SK-N-SH (cell line): Measurements from ENCODE around the gene PRR33. TPM values are rescaled to one million over a fixed set of nuclear protein-coding genes. Genes with fewer than 3 reads are reported as not detected.

Experiments
- CTCF ChIA-PET: fragments of 300-600, 350-600 bp; formaldehyde crosslinking; extraction: SDS; loops from one replicate; lab custom pipeline; 2021; lab: Yijun Ruan, JAX
- POLR2A ChIA-PET: fragments of 350-600 bp; sonication (Branson Sonifier 250); formaldehyde crosslinking; extraction: SDS; loops from one replicate; lab custom pipeline; 2020; ENCODE audit warnings: antibody characterized with exemption, inconsistent platforms; lab: Yijun Ruan, JAX
- DNase-seq: peaks from one replicate; pipeline ENCODE4 v3.0.0; 2012
- H2AFZ ChIP-seq: fragments of 200-600 bp; sonication (generic); 2 replicates; pipeline ENCODE4 v1.8.1; 2016; ENCODE audit warnings: antibody characterized with exemption, mild to moderate bottlenecking, low read depth
- H3F3A ChIP-seq: fragments of 200-600 bp; sonication (generic); replicated peaks from 2 replicates; pipeline ENCODE3; 2016; ENCODE audit warnings: antibody characterized with exemption, mild to moderate bottlenecking; ENCODE audit not compliant: insufficient read depth
- H3K27ac ChIP-seq, 2 experiments: fragments of 200-500 bp in 1 of 2; fragments of 200-600 bp in 1 of 2; sonication (Bioruptor generic) in 1 of 2; sonication (generic), shearing (Covaris generic) in 1 of 2; 2 replicates each; pipeline versions ENCODE4 v1.5.1 to v1.6.1; 2014 to 2016; ENCODE audit warnings: low read depth in 2 of 2, inconsistent platforms in 1 of 2, low read length in 1 of 2, mild to moderate bottlenecking in 1 of 2, mixed read lengths in 1 of 2
- H3K27me3 ChIP-seq: fragments of 200-600 bp; sonication (generic), shearing (Covaris generic); 2 replicates; pipeline ENCODE4 v1.6.1; 2016; ENCODE audit warnings: mixed run types; ENCODE audit not compliant: insufficient read depth
- H3K36me3 ChIP-seq, 2 experiments: fragments of 200-500 bp in 1 of 2; fragments of 200-600 bp in 1 of 2; sonication (Bioruptor generic) in 1 of 2; sonication (generic) in 1 of 2; replicated peaks in 1 of 2; 2 replicates each; pipeline versions ENCODE3 to v1.5.1; 2014 to 2016; ENCODE audit warnings: low read length in 1 of 2, mild to moderate bottlenecking in 1 of 2; ENCODE audit not compliant: insufficient read depth in 2 of 2, control insufficient read depth in 1 of 2
- H3K4me1 ChIP-seq, 2 experiments: fragments of 200-500 bp in 1 of 2; fragments of 200-600 bp in 1 of 2; sonication (Bioruptor generic) in 1 of 2; sonication (generic), shearing (Covaris generic) in 1 of 2; 2 replicates each; pipeline versions ENCODE4 v1.5.1 to v1.6.1; 2014 to 2016; ENCODE audit warnings: low read depth in 1 of 2, low read length in 1 of 2, mixed run types in 1 of 2; ENCODE audit not compliant: insufficient read depth in 2 of 2, control insufficient read depth in 1 of 2
- H3K4me2 ChIP-seq: fragments of 200-600 bp; sonication (generic), shearing (Covaris generic); 2 replicates; pipeline ENCODE4 v1.6.1; 2017; ENCODE audit warnings: mixed run types
- H3K4me3 ChIP-seq, 2 experiments: fragments of 200-500 bp in 1 of 2; fragments of 200-600 bp in 1 of 2; sonication (Bioruptor generic) in 1 of 2; sonication (generic), shearing (Covaris generic) in 1 of 2; 2 replicates each; pipeline versions ENCODE4 v1.5.1 to v1.8.1; 2014 to 2016; ENCODE audit warnings: low read depth in 2 of 2, inconsistent platforms in 1 of 2, low read length in 1 of 2, mild to moderate bottlenecking in 1 of 2, mixed read lengths in 1 of 2, moderate library complexity in 1 of 2
- H3K79me2 ChIP-seq: fragments of 200-600 bp; sonication (generic); 2 replicates; pipeline ENCODE4 v1.8.1; 2017; ENCODE audit warnings: mild to moderate bottlenecking; ENCODE audit not compliant: insufficient read depth
- H3K9ac ChIP-seq: fragments of 200-600 bp; sonication (generic); 2 replicates; pipeline ENCODE4 v1.6.1; 2017; ENCODE audit warnings: mixed run types
- H3K9me2 ChIP-seq: fragments of 200-600 bp; sonication (generic); 2 replicates; pipeline ENCODE4 v1.6.1; 2017; ENCODE audit warnings: mixed run types
- H3K9me3 ChIP-seq: fragments of 200-600 bp; sonication (generic); 2 replicates; pipeline ENCODE4 v1.6.1; 2017; ENCODE audit warnings: mixed run types, mild to moderate bottlenecking, moderate library complexity
- H4K20me1 ChIP-seq: fragments of 200-600 bp; sonication (generic); 2 replicates; pipeline ENCODE4 v1.6.1; 2017; ENCODE audit warnings: mild to moderate bottlenecking, mixed run types; ENCODE audit not compliant: insufficient read depth
- CHD2 ChIP-seq: fragments of 150-350 bp; IDR thresholded peaks from 2 replicates; pipeline ENCODE4 v1.6.1; 2018; ENCODE audit warnings: low read length; ENCODE audit not compliant: partially characterized antibody
- EP300 ChIP-seq, 2 experiments: IDR thresholded peaks; 2 replicates each; pipeline versions ENCODE4 v1.4.0 to v1.6.1; 2012; ENCODE audit warnings: borderline replicate concordance in 1 of 2, low read depth in 1 of 2, low read length in 1 of 2
- FOSL2 ChIP-seq: IDR thresholded peaks from 2 replicates; pipeline ENCODE4 v1.4.0; 2012; ENCODE audit warnings: low read depth, mild to moderate bottlenecking, moderate library complexity, borderline replicate concordance
- FOXJ3 ChIP-seq: sonication (generic); formaldehyde crosslinking; IDR thresholded peaks from 2 replicates; pipeline ENCODE4 v1.5.1; 2020; ENCODE audit warnings: mild to moderate bottlenecking, missing genetic modification reagents
- FOXM1 ChIP-seq: IDR thresholded peaks from 2 replicates; pipeline ENCODE4 v1.4.0; 2012; ENCODE audit warnings: low read depth, mild to moderate bottlenecking
- GABPA ChIP-seq: IDR thresholded peaks from 2 replicates; pipeline ENCODE4 v1.4.0; 2012; ENCODE audit warnings: low read depth, mild to moderate bottlenecking
- GATA2 ChIP-seq: sonication (generic); formaldehyde crosslinking; IDR thresholded peaks from 2 replicates; pipeline ENCODE4 v1.5.0; 2020; ENCODE audit warnings: mild to moderate bottlenecking, missing genetic modification reagents
- JUND ChIP-seq: IDR thresholded peaks from 2 replicates; pipeline ENCODE4 v1.4.0; 2012
- MEF2A ChIP-seq: IDR thresholded peaks from 2 replicates; pipeline ENCODE4 v1.4.0; 2012; ENCODE audit warnings: low read depth, borderline replicate concordance
- NFIC ChIP-seq: IDR thresholded peaks from 2 replicates; pipeline ENCODE4 v1.4.0; 2012; ENCODE audit warnings: borderline replicate concordance
- RCOR1 ChIP-seq: fragments of 150-350 bp; IDR thresholded peaks from 2 replicates; pipeline ENCODE4 v1.6.1; 2017; ENCODE audit warnings: antibody characterized with exemption, low read length
- RFX5 ChIP-seq: IDR thresholded peaks from 2 replicates; pipeline ENCODE4 v1.6.1; 2012; ENCODE audit warnings: mild to moderate bottlenecking, improper control_type of control experiment, low read length
- RXRA ChIP-seq: IDR thresholded peaks from 2 replicates; pipeline ENCODE4 v1.4.0; 2012; ENCODE audit warnings: low read depth, mild to moderate bottlenecking, borderline replicate concordance
- TCF12 ChIP-seq: IDR thresholded peaks from 2 replicates; pipeline ENCODE4 v1.4.0; 2012
- YY1 ChIP-seq: IDR thresholded peaks from 2 replicates; pipeline ENCODE4 v1.4.0; 2012; ENCODE audit warnings: low read depth, mild to moderate bottlenecking
- whole genome bisulfite sequencing: methylation state at CpG from one replicate; pipeline ENCODE4 v1.1.6; 2017; ENCODE audit warnings: low lambda C conversion rate; 5-methylcytosine and 5-hydroxymethylcytosine counted together
- polyA plus RNA-seq, 3 experiments: library from polyadenylated mRNA; depleted of rRNA; stranded (reverse); fragments of >200 nt; gene quantifications; 2 replicates each; pipeline ENCODE4 v1.2.3, GENCODE V29; 2012
- TF ChIP-seq, protein P1 (sequence below): IDR thresholded peaks from 2 replicates; pipeline ENCODE4; 2012
- TF ChIP-seq, protein P2 (sequence below): IDR thresholded peaks from 2 replicates; pipeline ENCODE4 v1.4.0; 2012; ENCODE audit warnings: low read depth, borderline replicate concordance
- TF ChIP-seq, protein P3 (sequence below): fragments of 150-350 bp; IDR thresholded peaks from 2 replicates; pipeline ENCODE4 v1.6.1; 2017; ENCODE audit warnings: antibody characterized with exemption, low read length, low read depth, borderline replicate concordance
- TF ChIP-seq, protein P4 (sequence below): IDR thresholded peaks from 2 replicates; pipeline ENCODE4 v1.4.0; 2012; ENCODE audit warnings: low read depth
- TF ChIP-seq, protein P5 (sequence below): IDR thresholded peaks from 2 replicates; pipeline ENCODE4 v1.6.1; 2012; ENCODE audit warnings: mild to moderate bottlenecking, low read depth, low read length, moderate library complexity

The PRR33 gene
- polyA plus RNA-seq, 1 of the 3 experiments (the other 2 are of a cell fraction): not detected

- TF ChIP-seq, protein P1, sequence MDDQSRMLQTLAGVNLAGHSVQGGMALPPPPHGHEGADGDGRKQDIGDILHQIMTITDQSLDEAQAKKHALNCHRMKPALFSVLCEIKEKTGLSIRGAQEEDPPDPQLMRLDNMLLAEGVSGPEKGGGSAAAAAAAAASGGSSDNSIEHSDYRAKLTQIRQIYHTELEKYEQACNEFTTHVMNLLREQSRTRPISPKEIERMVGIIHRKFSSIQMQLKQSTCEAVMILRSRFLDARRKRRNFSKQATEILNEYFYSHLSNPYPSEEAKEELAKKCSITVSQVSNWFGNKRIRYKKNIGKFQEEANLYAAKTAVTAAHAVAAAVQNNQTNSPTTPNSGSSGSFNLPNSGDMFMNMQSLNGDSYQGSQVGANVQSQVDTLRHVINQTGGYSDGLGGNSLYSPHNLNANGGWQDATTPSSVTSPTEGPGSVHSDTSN: no peak
- TF ChIP-seq TCF12: no peak
- TF ChIP-seq FOXM1: no peak
Observed at GRCh38 chr11:1859004-1859403, 32.7 kb downstream of the PRR33 start (continued).

DNA sequence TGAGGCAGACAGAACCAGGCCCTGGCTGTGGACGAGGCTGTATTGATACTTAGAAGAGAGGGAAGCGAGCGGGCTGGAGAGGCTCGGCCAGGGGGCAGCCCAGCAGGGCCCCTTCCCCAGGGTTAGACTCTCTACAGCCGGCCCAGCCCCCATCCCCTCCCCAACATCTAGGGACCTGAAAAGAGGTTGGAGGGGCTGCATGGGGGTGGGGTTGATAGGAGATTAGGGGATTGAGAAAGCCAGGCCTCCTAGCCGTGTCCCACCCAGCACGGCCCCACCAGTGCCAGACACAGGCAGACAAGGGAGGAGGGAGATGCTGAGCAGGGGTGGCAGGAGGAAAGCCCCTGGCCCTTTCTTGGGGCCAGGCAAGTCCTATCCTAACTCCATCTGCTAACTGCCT lies 33.1 kb downstream of the PRR33 start:
- WGBS: 72% methylated on average over 7 of the region's 7 CpGs
- CTCF ChIA-PET: interaction anchor here (0.8 to 3.5 kb wide), 5 partner anchors 18 to 291 kb away, joined by 3 to 13 read pairs (median 3); no protein-coding TSS in a partner anchor
- Histone ChIP-seq H3K27ac (no peak overlapping the region), H3K9me2 (no peaks in the 10 kb centered on the region), H3K79me2 (no peaks in the 10 kb centered on the region), H3F3A (no peaks in the 10 kb centered on the region)
- TF ChIP-seq GABPA: no peak
- TF ChIP-seq CHD2: no peak
- no peak for TF ChIP-seq RCOR1
- TF ChIP-seq NFIC: no peak
- TF ChIP-seq TCF12: no peak
- TF ChIP-seq MEF2A: no peak
- TF ChIP-seq YY1: no peak
- TF ChIP-seq, protein P2, sequence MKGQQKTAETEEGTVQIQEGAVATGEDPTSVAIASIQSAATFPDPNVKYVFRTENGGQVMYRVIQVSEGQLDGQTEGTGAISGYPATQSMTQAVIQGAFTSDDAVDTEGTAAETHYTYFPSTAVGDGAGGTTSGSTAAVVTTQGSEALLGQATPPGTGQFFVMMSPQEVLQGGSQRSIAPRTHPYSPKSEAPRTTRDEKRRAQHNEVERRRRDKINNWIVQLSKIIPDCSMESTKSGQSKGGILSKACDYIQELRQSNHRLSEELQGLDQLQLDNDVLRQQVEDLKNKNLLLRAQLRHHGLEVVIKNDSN: no peak
- TF ChIP-seq EP300 (IDR thresholded peaks at IDR 0.05; ENCODE audit: borderline replicate concordance in 1 of 2, low read depth in 1 of 2, low read length in 1 of 2): no peak
- TF ChIP-seq, protein P3, sequence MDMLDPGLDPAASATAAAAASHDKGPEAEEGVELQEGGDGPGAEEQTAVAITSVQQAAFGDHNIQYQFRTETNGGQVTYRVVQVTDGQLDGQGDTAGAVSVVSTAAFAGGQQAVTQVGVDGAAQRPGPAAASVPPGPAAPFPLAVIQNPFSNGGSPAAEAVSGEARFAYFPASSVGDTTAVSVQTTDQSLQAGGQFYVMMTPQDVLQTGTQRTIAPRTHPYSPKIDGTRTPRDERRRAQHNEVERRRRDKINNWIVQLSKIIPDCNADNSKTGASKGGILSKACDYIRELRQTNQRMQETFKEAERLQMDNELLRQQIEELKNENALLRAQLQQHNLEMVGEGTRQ: no peak
- TF ChIP-seq, all 33 proteins: peak for 0
- Histone ChIP-seq H3K9ac (no peak overlapping the region), H4K20me1 (no peaks in the 10 kb centered on the region), H3K36me3 (no peaks in the 10 kb centered on the region), H3K9me3 (no peaks in the 10 kb centered on the region), H3K27me3 (no peaks in the 10 kb centered on the region), H3K4me2 (no peak overlapping the region), H3K4me1 (peaks cover 7 to 8% of the 10 kb centered on the region in 2 experiments; a peak in 3 of 4 replicates), H3K4me3 (no peak overlapping the region), H2AFZ (no peak overlapping the region)
- POLR2A ChIA-PET: interaction anchor here (0.6 kb wide), 1 partner anchor 1502 kb away, joined by 4 read pairs; no protein-coding TSS in a partner anchor
- DNase-seq: no peak

- no peaks in the 10 kb centered on the region for H3K27me3 ChIP-seq
- H3K4me3 ChIP-seq: no peak overlapping the region
- CTCF ChIA-PET: interaction anchor here (1.2 to 3.6 kb wide), 7 partner anchors 11 to 291 kb away, joined by 3 to 23 read pairs (median 4); no protein-coding TSS in a partner anchor
- H2AFZ ChIP-seq: no peak overlapping the region
- peaks cover 3% of the 10 kb centered on the region in 2 experiments; a peak in 3 of 4 replicates for H3K4me1 ChIP-seq
- no peaks in the 10 kb centered on the region for H3K9me3 ChIP-seq
- no peaks in the 10 kb centered on the region for H3K79me2 ChIP-seq
- no peaks in the 10 kb centered on the region for H3K9me2 ChIP-seq
- no CpG with 5 or more reads among the region's 9 CpGs for WGBS
- H4K20me1 ChIP-seq: no peaks in the 10 kb centered on the region
- H3F3A ChIP-seq: no peaks in the 10 kb centered on the region
- POLR2A ChIA-PET: interaction anchor here (0.6 kb wide), 1 partner anchor 1502 kb away, joined by 4 read pairs; no protein-coding TSS in a partner anchor
- no peak for DNase-seq
- no peak overlapping the region for H3K4me2 ChIP-seq
- H3K36me3 ChIP-seq: no peaks in the 10 kb centered on the region
- no peak overlapping the region for H3K27ac ChIP-seq
- H3K9ac ChIP-seq: no peak overlapping the region
- TF ChIP-seq FOXJ3 (no peak), FOSL2 (no peak), RFX5 (no peak), RXRA (no peak), JUND (no peak), GATA2 (CRISPR knock-in tag) (no peak), FOXM1 (no peak)
- TF ChIP-seq, protein P4, sequence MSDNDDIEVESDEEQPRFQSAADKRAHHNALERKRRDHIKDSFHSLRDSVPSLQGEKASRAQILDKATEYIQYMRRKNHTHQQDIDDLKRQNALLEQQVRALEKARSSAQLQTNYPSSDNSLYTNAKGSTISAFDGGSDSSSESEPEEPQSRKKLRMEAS: no peak
- TF ChIP-seq, protein P2: no peak
- TF ChIP-seq, protein P5, sequence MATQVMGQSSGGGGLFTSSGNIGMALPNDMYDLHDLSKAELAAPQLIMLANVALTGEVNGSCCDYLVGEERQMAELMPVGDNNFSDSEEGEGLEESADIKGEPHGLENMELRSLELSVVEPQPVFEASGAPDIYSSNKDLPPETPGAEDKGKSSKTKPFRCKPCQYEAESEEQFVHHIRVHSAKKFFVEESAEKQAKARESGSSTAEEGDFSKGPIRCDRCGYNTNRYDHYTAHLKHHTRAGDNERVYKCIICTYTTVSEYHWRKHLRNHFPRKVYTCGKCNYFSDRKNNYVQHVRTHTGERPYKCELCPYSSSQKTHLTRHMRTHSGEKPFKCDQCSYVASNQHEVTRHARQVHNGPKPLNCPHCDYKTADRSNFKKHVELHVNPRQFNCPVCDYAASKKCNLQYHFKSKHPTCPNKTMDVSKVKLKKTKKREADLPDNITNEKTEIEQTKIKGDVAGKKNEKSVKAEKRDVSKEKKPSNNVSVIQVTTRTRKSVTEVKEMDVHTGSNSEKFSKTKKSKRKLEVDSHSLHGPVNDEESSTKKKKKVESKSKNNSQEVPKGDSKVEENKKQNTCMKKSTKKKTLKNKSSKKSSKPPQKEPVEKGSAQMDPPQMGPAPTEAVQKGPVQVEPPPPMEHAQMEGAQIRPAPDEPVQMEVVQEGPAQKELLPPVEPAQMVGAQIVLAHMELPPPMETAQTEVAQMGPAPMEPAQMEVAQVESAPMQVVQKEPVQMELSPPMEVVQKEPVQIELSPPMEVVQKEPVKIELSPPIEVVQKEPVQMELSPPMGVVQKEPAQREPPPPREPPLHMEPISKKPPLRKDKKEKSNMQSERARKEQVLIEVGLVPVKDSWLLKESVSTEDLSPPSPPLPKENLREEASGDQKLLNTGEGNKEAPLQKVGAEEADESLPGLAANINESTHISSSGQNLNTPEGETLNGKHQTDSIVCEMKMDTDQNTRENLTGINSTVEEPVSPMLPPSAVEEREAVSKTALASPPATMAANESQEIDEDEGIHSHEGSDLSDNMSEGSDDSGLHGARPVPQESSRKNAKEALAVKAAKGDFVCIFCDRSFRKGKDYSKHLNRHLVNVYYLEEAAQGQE: no peak
Observed at GRCh38 chr11:1858154-1858553, 33.5 kb downstream of the PRR33 start.
